NCI-H1092 (cell line): Measurements from ENCODE around the gene FBXO5.
"Not testable (repeated sequence)": the region's sequence is repeated elsewhere in the genome, so short reads cannot be mapped to it uniquely, and the experiment has no call there.

Source experiments
- DNase-seq: peaks from one replicate; lab custom pipeline; 2025; lab: John Stamatoyannopoulos, UW

FBXO5 gene

GRCh38 chr6:152993431-152993830 lies 10.6 kb upstream of the FBXO5 start:
- DNase-seq, result no peak

- DNase-seq, result no peak
These were observed 4.1 kb upstream of the FBXO5 start for GRCh38 chr6:152986978-152987377.

- not testable (repeated sequence) for DNase-seq
These were observed 2.5 kb upstream of the FBXO5 start for GRCh38 chr6:152985300-152985699.

- DNase-seq, result no peak
These were observed 1.7 kb upstream of the FBXO5 start for GRCh38 chr6:152984513-152984872.

- DNase-seq, result peak; percentile 36
These were observed 1.0 kb upstream of the FBXO5 start for GRCh38 chr6:152983637-152984512.

GRCh38 chr6:152981989-152982903 lies 595 bp downstream of the FBXO5 start:
- peak; percentile 26 for DNase-seq

GRCh38 chr6:152981219-152981618 lies 1.6 kb downstream of the FBXO5 start:
- no peak for DNase-seq

GRCh38 chr6:152980656-152981055 lies 2.2 kb downstream of the FBXO5 start:
- DNase-seq, result no peak

- no peak for DNase-seq
These were observed 3.7 kb downstream of the FBXO5 start for GRCh38 chr6:152979116-152979515.

- no peak for DNase-seq
These were observed 4.8 kb downstream of the FBXO5 start for GRCh38 chr6:152978058-152978457.

GRCh38 chr6:152977556-152977955 lies 5.3 kb downstream of the FBXO5 start:
- no peak for DNase-seq

- no peak for DNase-seq
These were observed 6.1 kb downstream of the FBXO5 start for GRCh38 chr6:152976749-152977148.

GRCh38 chr6:152975204-152975915 lies 7.5 kb downstream of the FBXO5 start:
- DNase-seq, result no peak

GRCh38 chr6:152973916-152974315 lies 8.9 kb downstream of the FBXO5 start:
- no peak for DNase-seq

- DNase-seq, result no peak
These were observed 13.0 kb downstream of the FBXO5 start for GRCh38 chr6:152969688-152970418.

GRCh38 chr6:152966168-152966894 lies 16.5 kb downstream of the FBXO5 start:
- not testable (repeated sequence) for DNase-seq

GRCh38 chr6:152959333-152959732 lies 23.5 kb downstream of the FBXO5 start:
- no peak for DNase-seq

- no peak for DNase-seq
These were observed 25.0 kb downstream of the FBXO5 start for GRCh38 chr6:152957796-152958195.

GRCh38 chr6:152954443-152954842 lies 28.4 kb downstream of the FBXO5 start:
- no peak for DNase-seq

- DNase-seq, result no peak
These were observed 29.9 kb downstream of the FBXO5 start for GRCh38 chr6:152952866-152953509.
